Ishikawa (cell line): ENCODE measurements around the gene ZFYVE21.

ENCODE experiments used
- CEBPB ChIP-seq: IDR thresholded peaks from 2 replicates; pipeline ENCODE4 v1.6.1; 2012
- EGR1 ChIP-seq: IDR thresholded peaks from 2 replicates; pipeline ENCODE4 v1.6.1; 2012
- EP300 ChIP-seq: IDR thresholded peaks from 2 replicates; pipeline ENCODE4 v1.6.1; 2012; ENCODE audit warnings: borderline replicate concordance
- RAD21 ChIP-seq: IDR thresholded peaks from 2 replicates; pipeline ENCODE4 v1.6.1; 2012; ENCODE audit warnings: low read depth
- REST ChIP-seq: IDR thresholded peaks from 2 replicates; pipeline ENCODE4 v1.6.1; 2012; ENCODE audit warnings: low read depth, mild to moderate bottlenecking
- TAF1 ChIP-seq: IDR thresholded peaks from 2 replicates; pipeline ENCODE4 v1.6.1; 2012; ENCODE audit warnings: low read depth, mild to moderate bottlenecking
- TF ChIP-seq, protein P1 (sequence below): IDR thresholded peaks from 2 replicates; pipeline ENCODE4 v1.6.1; 2012

DNA sequence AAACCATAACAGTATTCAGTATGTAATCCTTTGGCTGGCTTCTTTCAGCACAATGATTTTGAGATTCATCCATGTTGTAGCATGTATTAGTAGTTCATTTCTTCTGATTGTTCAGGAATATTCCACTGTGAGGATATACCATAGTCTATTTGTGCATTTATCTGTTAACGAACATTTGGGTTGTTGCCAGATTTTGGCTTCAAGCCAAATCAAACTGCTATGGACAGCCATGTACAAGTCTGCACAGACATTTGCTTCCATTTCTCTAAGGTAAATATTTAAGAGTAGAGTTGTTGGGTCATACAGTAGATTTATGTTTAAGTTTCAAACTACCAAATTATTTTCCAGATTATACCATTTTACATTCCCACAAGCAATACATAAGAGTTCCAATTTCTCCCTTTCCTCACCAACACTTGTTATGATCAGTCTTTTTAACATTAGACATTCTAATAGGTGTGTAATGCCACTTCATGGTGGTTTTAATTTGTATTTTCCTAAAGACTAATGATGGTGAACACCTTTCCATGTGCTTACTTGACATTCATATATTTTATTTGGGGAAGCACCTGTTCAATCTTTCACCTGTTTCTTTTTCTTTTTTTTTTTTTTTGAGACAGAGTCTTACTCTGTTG lies 56.6 kb downstream of the ZFYVE21 start:
- TF ChIP-seq REST (no peak), CEBPB (no peak), EP300 (no peak), RAD21 (no peak), TAF1 (no peak), EGR1 (no peak)
- TF ChIP-seq, protein P1, sequence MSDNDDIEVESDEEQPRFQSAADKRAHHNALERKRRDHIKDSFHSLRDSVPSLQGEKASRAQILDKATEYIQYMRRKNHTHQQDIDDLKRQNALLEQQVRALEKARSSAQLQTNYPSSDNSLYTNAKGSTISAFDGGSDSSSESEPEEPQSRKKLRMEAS: no peak
